Liver (tissue), 9 donors: Measurements from ENCODE around the gene SCAMP4. TPM values are rescaled to one million over a fixed set of nuclear protein-coding genes. Genes with fewer than 3 reads are reported as not detected.

Experiments
- DNase-seq: peaks from one replicate; pipeline ENCODE4 v3.0.0-alpha.2; 2017; ENCODE audit warnings: low spot score
- H3K27ac ChIP-seq, 2 donors: one replicate each; pipeline ENCODE4 v1.7.0; 2013; ENCODE audit warnings: inconsistent platforms in 2 of 2, low read length in 2 of 2, control low read depth in 1 of 2, low read depth in 1 of 2, mild to moderate bottlenecking in 1 of 2
- H3K27me3 ChIP-seq, 4 donors: one replicate each; pipeline versions ENCODE4 v1.6.1 to v1.7.0; 2013; ENCODE audit warnings: low read length in 3 of 4, inconsistent platforms in 1 of 4, mild to moderate bottlenecking in 1 of 4, moderate library complexity in 1 of 4; ENCODE audit not compliant: control insufficient read depth in 4 of 4, insufficient read depth in 4 of 4
- H3K36me3 ChIP-seq, 4 donors: one replicate each; pipeline versions ENCODE4 v1.6.1 to v1.7.0; 2013; ENCODE audit warnings: low read length in 3 of 4, mild to moderate bottlenecking in 3 of 4, low read depth in 1 of 4, moderate library complexity in 1 of 4; ENCODE audit not compliant: control insufficient read depth in 4 of 4, insufficient read depth in 3 of 4
- H3K4me1 ChIP-seq, 4 donors: one replicate each; pipeline versions ENCODE4 v1.6.1 to v1.7.0; 2013; ENCODE audit warnings: low read length in 3 of 4, mild to moderate bottlenecking in 3 of 4, moderate library complexity in 1 of 4; ENCODE audit not compliant: control insufficient read depth in 4 of 4, insufficient read depth in 4 of 4
- H3K4me3 ChIP-seq, 3 donors: one replicate each; pipeline versions ENCODE4 v1.6.1 to v1.7.0; 2013; ENCODE audit warnings: low read length in 3 of 3, control low read depth in 1 of 3, low read depth in 1 of 3, mild to moderate bottlenecking in 1 of 3
- H3K9ac ChIP-seq, 2 donors: one replicate each; pipeline ENCODE4 v1.7.0; 2013; ENCODE audit warnings: low read length in 2 of 2, mild to moderate bottlenecking in 2 of 2, moderate library complexity in 2 of 2, control low read depth in 1 of 2, low read depth in 1 of 2
- H3K9me3 ChIP-seq, 4 donors: one replicate each; pipeline versions ENCODE4 v1.6.1 to v1.7.0; 2013; ENCODE audit warnings: low read length in 3 of 4; ENCODE audit not compliant: control insufficient read depth in 4 of 4
- EGR1 ChIP-seq, 2 donors: IDR thresholded peaks; 2 replicates each; pipeline ENCODE4 v1.6.1; 2016 to 2018; ENCODE audit warnings: antibody characterized with exemption in 2 of 2, low read depth in 2 of 2
- FOXA1 ChIP-seq: IDR thresholded peaks from 2 replicates; pipeline ENCODE4 v1.6.1; 2016; ENCODE audit warnings: antibody characterized with exemption
- FOXA2 ChIP-seq: IDR thresholded peaks from 2 replicates; pipeline ENCODE4 v1.6.1; 2016; ENCODE audit warnings: antibody characterized with exemption
- GABPA ChIP-seq, 2 donors: IDR thresholded peaks in 1 of 2; conservative IDR thresholded peaks in 1 of 2; 2 replicates each; pipeline ENCODE4 v1.6.1; 2016; ENCODE audit warnings: antibody characterized with exemption in 2 of 2, mild to moderate bottlenecking in 1 of 2, moderate library complexity in 1 of 2
- HNF4A ChIP-seq, 2 donors: conservative IDR thresholded peaks; 2 replicates each; pipeline ENCODE4 v1.6.1; 2016; ENCODE audit warnings: antibody characterized with exemption in 2 of 2, mild to moderate bottlenecking in 2 of 2
- HNF4G ChIP-seq: IDR thresholded peaks from 2 replicates; pipeline ENCODE4 v1.6.1; 2016; ENCODE audit warnings: antibody characterized with exemption
- JUND ChIP-seq, 2 donors: IDR thresholded peaks; 2 replicates each; pipeline ENCODE4 v1.6.1; 2016; ENCODE audit warnings: antibody characterized with exemption in 2 of 2
- NR2F2 ChIP-seq: IDR thresholded peaks from 2 replicates; pipeline ENCODE4 v1.6.1; 2016; ENCODE audit warnings: antibody characterized with exemption
- RAD21 ChIP-seq, 2 donors: IDR thresholded peaks; 2 replicates each; pipeline ENCODE4 v1.6.1; 2016; ENCODE audit warnings: antibody characterized with exemption in 2 of 2, mild to moderate bottlenecking in 2 of 2
- RXRA ChIP-seq, 2 donors: IDR thresholded peaks; 2 replicates each; pipeline ENCODE4 v1.6.1; 2017 to 2018; ENCODE audit warnings: antibody characterized with exemption in 2 of 2, mild to moderate bottlenecking in 1 of 2
- SP1 ChIP-seq: IDR thresholded peaks from 2 replicates; pipeline ENCODE4 v1.6.1; 2018; ENCODE audit warnings: antibody characterized with exemption, mild to moderate bottlenecking
- TAF1 ChIP-seq: conservative IDR thresholded peaks from 2 replicates; pipeline ENCODE4 v1.6.1; 2016; ENCODE audit warnings: antibody characterized with exemption, mild to moderate bottlenecking
- WGBS: extraction: QIAGEN DNeasy Blood & Tissue Kit; methylation state at CpG from one replicate; pipeline ENCODE4 v1.1.7; 2013; 5-methylcytosine and 5-hydroxymethylcytosine counted together
- polyA plus RNA-seq, 2 donors: library from polyadenylated mRNA; stranded (reverse) in 1 of 2; unstranded in 1 of 2; fragments of 200-250 nt in 1 of 2; fragments of >200 nt in 1 of 2; fragmentation: Nextera tagmentation in 1 of 2; extraction: Ambion mirVana in 1 of 2; gene quantifications; one replicate each; pipeline versions ENCODE4 v1.2.1 to v1.2.3, GENCODE V29; 2013 to 2015
- total RNA-seq, 2 donors: library from RNA; depleted of rRNA; stranded (reverse); fragments of >200 nt; gene quantifications; one replicate each; pipeline ENCODE4 v1.2.3, GENCODE V29; 2014
- TF ChIP-seq, protein P1 (sequence below): IDR thresholded peaks from 2 replicates; pipeline ENCODE4 v1.6.1; 2016; ENCODE audit warnings: antibody characterized with exemption
- TF ChIP-seq, protein P2 (sequence below): IDR thresholded peaks from 2 replicates; pipeline ENCODE4 v1.6.1; 2016; ENCODE audit warnings: antibody characterized with exemption, mild to moderate bottlenecking
- TF ChIP-seq, protein P3 (sequence below): fragments of 150-350 bp; IDR thresholded peaks from 2 replicates; pipeline ENCODE4 v1.5.1; 2017; ENCODE audit warnings: improper control_type of control experiment, low read depth, low read length; ENCODE audit not compliant: missing input control
- TF ChIP-seq, protein P4 (sequence below): IDR thresholded peaks from 2 replicates; pipeline ENCODE4 v1.6.1; 2016; ENCODE audit warnings: antibody characterized with exemption
- TF ChIP-seq, protein P5 (sequence below): IDR thresholded peaks from 2 replicates; pipeline ENCODE4 v1.6.1; 2016; ENCODE audit warnings: antibody characterized with exemption
- donor health status: healthy.
- donor health status: healthy.
- donor health status: healthy.
- donor health status: healthy.
- donor health status: healthy.

Gene SCAMP4
- total and polyA plus RNA-seq, 4 donors = 13.0 to 22.1 (median 16.6) TPM

DNA sequence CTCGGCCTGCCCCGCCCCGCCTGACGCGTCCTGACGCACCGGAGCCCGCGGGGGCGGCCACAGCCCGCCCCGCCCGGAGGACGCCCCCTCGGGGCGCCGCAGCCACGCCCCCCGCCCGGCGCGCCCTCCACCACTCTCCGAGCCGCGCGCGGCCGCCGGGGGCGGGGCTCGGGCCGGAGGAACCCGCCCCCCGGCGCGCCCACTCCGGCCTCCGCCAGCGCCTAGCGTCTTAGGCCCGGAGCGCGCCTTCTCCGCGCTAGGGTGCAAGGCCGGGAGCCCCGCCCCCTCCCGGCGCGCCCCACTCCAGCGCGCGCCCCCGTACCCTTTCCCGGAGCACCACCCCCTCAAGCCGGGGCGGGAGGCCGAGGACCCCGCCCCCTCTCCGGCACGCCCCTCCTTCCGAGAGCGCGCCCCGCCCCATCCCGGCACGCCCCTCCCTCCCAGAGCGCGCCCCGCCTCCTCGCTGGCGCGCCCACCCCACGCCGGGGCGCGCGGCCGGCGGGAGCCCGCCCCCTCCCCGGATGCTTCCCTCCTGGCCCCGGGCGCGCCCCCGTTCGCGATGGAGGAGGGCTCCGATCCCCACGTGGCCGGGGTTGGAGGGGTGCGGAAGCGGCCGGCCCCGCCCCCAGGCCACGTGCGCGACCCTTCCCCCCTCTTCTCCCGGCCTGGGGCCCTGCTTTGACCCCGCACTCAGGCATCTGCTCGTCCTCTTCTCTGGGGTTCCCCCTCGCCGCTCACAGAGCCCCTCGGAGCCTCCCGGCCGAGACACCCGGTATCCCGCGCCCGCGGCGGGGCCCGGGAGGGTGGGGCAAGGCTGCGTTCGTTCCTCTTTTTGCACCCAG lies 41.3 kb upstream of the SCAMP4 start:
- no peaks in the 10 kb centered on the region for H3K9me3 ChIP-seq
- DNase-seq = peak; percentile 92
- H3K27me3 ChIP-seq = no peaks in the 10 kb centered on the region
- under 1% methylated on average over 115 of the region's 115 CpGs for WGBS
- H3K27ac ChIP-seq = peak overlapping the region; percentile 83 to 96
- H3K4me1 ChIP-seq = peaks cover 19 to 54% (median 38%) of the 10 kb centered on the region in 4 donors
- TF ChIP-seq, protein P1, sequence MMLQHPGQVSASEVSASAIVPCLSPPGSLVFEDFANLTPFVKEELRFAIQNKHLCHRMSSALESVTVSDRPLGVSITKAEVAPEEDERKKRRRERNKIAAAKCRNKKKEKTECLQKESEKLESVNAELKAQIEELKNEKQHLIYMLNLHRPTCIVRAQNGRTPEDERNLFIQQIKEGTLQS = no peak
- TF ChIP-seq FOXA2 (no peak), TAF1 (no peak), HNF4G (no peak), JUND (IDR thresholded peaks at IDR 0.05) (no peak), FOXA1 (no peak), NR2F2 (no peak), RXRA (IDR thresholded peaks at IDR 0.05) (peak; percentile 36 to 42), SP1 (peak; percentile 19), EGR1 (IDR thresholded peaks at IDR 0.05; ENCODE audit: low read depth in 2 of 2) (peak in 1 of 2 donors; percentile 60), RAD21 (IDR thresholded peaks at IDR 0.05) (no peak), GABPA (IDR thresholded peaks at IDR 0.05 in 1 of 2, conservative IDR thresholded peaks at IDR 0.05 in 1 of 2) (peak in 1 of 2 donors; percentile 56), HNF4A (conservative IDR thresholded peaks at IDR 0.05) (peak in 1 of 2 donors; percentile 18)
- TF ChIP-seq, protein P2, sequence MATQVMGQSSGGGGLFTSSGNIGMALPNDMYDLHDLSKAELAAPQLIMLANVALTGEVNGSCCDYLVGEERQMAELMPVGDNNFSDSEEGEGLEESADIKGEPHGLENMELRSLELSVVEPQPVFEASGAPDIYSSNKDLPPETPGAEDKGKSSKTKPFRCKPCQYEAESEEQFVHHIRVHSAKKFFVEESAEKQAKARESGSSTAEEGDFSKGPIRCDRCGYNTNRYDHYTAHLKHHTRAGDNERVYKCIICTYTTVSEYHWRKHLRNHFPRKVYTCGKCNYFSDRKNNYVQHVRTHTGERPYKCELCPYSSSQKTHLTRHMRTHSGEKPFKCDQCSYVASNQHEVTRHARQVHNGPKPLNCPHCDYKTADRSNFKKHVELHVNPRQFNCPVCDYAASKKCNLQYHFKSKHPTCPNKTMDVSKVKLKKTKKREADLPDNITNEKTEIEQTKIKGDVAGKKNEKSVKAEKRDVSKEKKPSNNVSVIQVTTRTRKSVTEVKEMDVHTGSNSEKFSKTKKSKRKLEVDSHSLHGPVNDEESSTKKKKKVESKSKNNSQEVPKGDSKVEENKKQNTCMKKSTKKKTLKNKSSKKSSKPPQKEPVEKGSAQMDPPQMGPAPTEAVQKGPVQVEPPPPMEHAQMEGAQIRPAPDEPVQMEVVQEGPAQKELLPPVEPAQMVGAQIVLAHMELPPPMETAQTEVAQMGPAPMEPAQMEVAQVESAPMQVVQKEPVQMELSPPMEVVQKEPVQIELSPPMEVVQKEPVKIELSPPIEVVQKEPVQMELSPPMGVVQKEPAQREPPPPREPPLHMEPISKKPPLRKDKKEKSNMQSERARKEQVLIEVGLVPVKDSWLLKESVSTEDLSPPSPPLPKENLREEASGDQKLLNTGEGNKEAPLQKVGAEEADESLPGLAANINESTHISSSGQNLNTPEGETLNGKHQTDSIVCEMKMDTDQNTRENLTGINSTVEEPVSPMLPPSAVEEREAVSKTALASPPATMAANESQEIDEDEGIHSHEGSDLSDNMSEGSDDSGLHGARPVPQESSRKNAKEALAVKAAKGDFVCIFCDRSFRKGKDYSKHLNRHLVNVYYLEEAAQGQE = peak; percentile 18
- TF ChIP-seq, protein P3, sequence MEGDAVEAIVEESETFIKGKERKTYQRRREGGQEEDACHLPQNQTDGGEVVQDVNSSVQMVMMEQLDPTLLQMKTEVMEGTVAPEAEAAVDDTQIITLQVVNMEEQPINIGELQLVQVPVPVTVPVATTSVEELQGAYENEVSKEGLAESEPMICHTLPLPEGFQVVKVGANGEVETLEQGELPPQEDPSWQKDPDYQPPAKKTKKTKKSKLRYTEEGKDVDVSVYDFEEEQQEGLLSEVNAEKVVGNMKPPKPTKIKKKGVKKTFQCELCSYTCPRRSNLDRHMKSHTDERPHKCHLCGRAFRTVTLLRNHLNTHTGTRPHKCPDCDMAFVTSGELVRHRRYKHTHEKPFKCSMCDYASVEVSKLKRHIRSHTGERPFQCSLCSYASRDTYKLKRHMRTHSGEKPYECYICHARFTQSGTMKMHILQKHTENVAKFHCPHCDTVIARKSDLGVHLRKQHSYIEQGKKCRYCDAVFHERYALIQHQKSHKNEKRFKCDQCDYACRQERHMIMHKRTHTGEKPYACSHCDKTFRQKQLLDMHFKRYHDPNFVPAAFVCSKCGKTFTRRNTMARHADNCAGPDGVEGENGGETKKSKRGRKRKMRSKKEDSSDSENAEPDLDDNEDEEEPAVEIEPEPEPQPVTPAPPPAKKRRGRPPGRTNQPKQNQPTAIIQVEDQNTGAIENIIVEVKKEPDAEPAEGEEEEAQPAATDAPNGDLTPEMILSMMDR = no peak
- TF ChIP-seq, protein P4, sequence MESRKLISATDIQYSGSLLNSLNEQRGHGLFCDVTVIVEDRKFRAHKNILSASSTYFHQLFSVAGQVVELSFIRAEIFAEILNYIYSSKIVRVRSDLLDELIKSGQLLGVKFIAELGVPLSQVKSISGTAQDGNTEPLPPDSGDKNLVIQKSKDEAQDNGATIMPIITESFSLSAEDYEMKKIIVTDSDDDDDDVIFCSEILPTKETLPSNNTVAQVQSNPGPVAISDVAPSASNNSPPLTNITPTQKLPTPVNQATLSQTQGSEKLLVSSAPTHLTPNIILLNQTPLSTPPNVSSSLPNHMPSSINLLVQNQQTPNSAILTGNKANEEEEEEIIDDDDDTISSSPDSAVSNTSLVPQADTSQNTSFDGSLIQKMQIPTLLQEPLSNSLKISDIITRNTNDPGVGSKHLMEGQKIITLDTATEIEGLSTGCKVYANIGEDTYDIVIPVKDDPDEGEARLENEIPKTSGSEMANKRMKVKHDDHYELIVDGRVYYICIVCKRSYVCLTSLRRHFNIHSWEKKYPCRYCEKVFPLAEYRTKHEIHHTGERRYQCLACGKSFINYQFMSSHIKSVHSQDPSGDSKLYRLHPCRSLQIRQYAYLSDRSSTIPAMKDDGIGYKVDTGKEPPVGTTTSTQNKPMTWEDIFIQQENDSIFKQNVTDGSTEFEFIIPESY = no peak
- TF ChIP-seq, protein P5, sequence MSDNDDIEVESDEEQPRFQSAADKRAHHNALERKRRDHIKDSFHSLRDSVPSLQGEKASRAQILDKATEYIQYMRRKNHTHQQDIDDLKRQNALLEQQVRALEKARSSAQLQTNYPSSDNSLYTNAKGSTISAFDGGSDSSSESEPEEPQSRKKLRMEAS = peak; percentile 50
- peak overlapping the region; percentile 52 to 94 (median 72) for H3K4me3 ChIP-seq
- H3K36me3 ChIP-seq = no peaks in the 10 kb centered on the region
- H3K9ac ChIP-seq = peak overlapping the region; percentile 32 to 81
